IMR-90 (cell line): ENCODE data around the gene MRFAP1L1. TPM values are rescaled to one million over a fixed set of nuclear protein-coding genes. Genes with fewer than 3 reads are reported as not detected.

Experiments used
- ATAC-seq: fragments of 200-7000 bp; cut with Tn5 transposase; 2 replicates; pipeline ENCODE4 v1.9.1; 2020; ENCODE audit warnings: low read depth, mild to moderate bottlenecking, moderate library complexity
- BruUV-seq: library from RNA; stranded (reverse); fragments of 400-500 nt; replicated peaks from 2 replicates; lab custom pipeline; 2021; lab: Mats Ljungman, UMichigan
- CTCF ChIA-PET: fragments of 300-600 bp; formaldehyde crosslinking; extraction: SDS; loops from one replicate; lab custom pipeline; 2021; ENCODE audit warnings: antibody characterized with exemption; lab: Yijun Ruan, JAX
- POLR2A ChIA-PET: fragments of 300-600 bp; sonication (Branson Sonifier 250); formaldehyde crosslinking; loops from one replicate; lab custom pipeline; 2022; ENCODE audit warnings: antibody characterized with exemption; ENCODE audit not compliant: unreplicated experiment; lab: Charles Lee
- DNase-seq: peaks from one replicate; pipeline ENCODE4 v3.0.0; 2013
- H2AFZ ChIP-seq: replicated peaks from 2 replicates; pipeline ENCODE3; 2013; ENCODE audit warnings: low read length, mild to moderate bottlenecking; ENCODE audit not compliant: poor library complexity
- H2AK5ac ChIP-seq: 2 replicates; pipeline ENCODE4 v1.6.1; 2013; ENCODE audit warnings: low read depth, low read length, inconsistent platforms
- H2AK9ac ChIP-seq: replicated peaks from 2 replicates; pipeline ENCODE3; 2013; ENCODE audit warnings: mild to moderate bottlenecking, low read depth, low read length, moderate library complexity; ENCODE audit not compliant: poor library complexity
- H2BK120ac ChIP-seq: 2 replicates; pipeline ENCODE4 v1.6.1; 2013; ENCODE audit warnings: low read depth, low read length, inconsistent platforms
- H2BK15ac ChIP-seq: 3 replicates; pipeline ENCODE4 v1.6.1; 2013; ENCODE audit warnings: low read depth, low read length, inconsistent platforms
- H2BK20ac ChIP-seq: 2 replicates; pipeline ENCODE4 v1.6.1; 2013; ENCODE audit warnings: low read depth, mild to moderate bottlenecking, inconsistent platforms, low read length, moderate library complexity
- H2BK5ac ChIP-seq: 2 replicates; pipeline ENCODE4 v1.6.1; 2013; ENCODE audit warnings: mild to moderate bottlenecking, low read depth, low read length, inconsistent platforms; ENCODE audit not compliant: poor library complexity, severe bottlenecking
- H3K14ac ChIP-seq: replicated peaks from 2 replicates; pipeline ENCODE4 v1.6.1; 2013; ENCODE audit warnings: low read depth, low read length, inconsistent platforms
- H3K18ac ChIP-seq: 2 replicates; pipeline ENCODE4 v1.6.1; 2013; ENCODE audit warnings: low read depth, low read length, control low read depth
- H3K23ac ChIP-seq: 2 replicates; pipeline ENCODE4 v1.6.1; 2013; ENCODE audit warnings: low read depth, low read length, inconsistent platforms
- H3K27ac ChIP-seq: 2 replicates; pipeline ENCODE4 v1.5.1; 2013; ENCODE audit warnings: mild to moderate bottlenecking, control low read depth, low read length; ENCODE audit not compliant: insufficient read depth
- H3K27me3 ChIP-seq: 2 replicates; pipeline ENCODE4 v1.6.1; 2013; ENCODE audit warnings: low read length; ENCODE audit not compliant: control insufficient read depth, insufficient read depth
- H3K36me3 ChIP-seq: 2 replicates; pipeline ENCODE4 v1.6.1; 2013; ENCODE audit warnings: low read length, mixed read lengths; ENCODE audit not compliant: control insufficient read depth, insufficient read depth
- H3K4ac ChIP-seq: 2 replicates; pipeline ENCODE4 v1.6.1; 2013; ENCODE audit warnings: low read depth, low read length, inconsistent platforms
- H3K4me1 ChIP-seq: 2 replicates; pipeline ENCODE4 v1.6.1; 2013; ENCODE audit warnings: low read length, mixed read lengths; ENCODE audit not compliant: control insufficient read depth, insufficient read depth
- H3K4me2 ChIP-seq: 2 replicates; pipeline ENCODE4 v1.6.1; 2013; ENCODE audit warnings: low read depth, mild to moderate bottlenecking, control low read depth, low read length, moderate library complexity
- H3K4me3 ChIP-seq: 2 replicates; pipeline ENCODE4 v1.5.1; 2013; ENCODE audit warnings: low read depth, mild to moderate bottlenecking, control low read depth, low read length, moderate library complexity; ENCODE audit not compliant: insufficient read depth
- H3K56ac ChIP-seq: 2 replicates; pipeline ENCODE4 v1.6.1; 2013; ENCODE audit warnings: low read length, inconsistent platforms; ENCODE audit not compliant: insufficient read depth; ENCODE audit errors: extremely low read depth
- H3K79me1 ChIP-seq, 2 experiments: 2 replicates each; pipeline ENCODE4 v1.6.1; 2013; ENCODE audit warnings: low read length in 2 of 2, inconsistent platforms in 1 of 2, low read depth in 1 of 2
- H3K9ac ChIP-seq: 2 replicates; pipeline ENCODE4 v1.6.1; 2013; ENCODE audit warnings: low read depth, low read length, control low read depth
- H3K9me1 ChIP-seq: 2 replicates; pipeline ENCODE4 v1.6.1; 2013; ENCODE audit warnings: low read length, inconsistent platforms; ENCODE audit not compliant: insufficient read depth
- H3K9me3 ChIP-seq: 2 replicates; pipeline ENCODE4 v1.6.1; 2013; ENCODE audit warnings: low read length; ENCODE audit not compliant: control insufficient read depth, insufficient read depth
- H4K20me1 ChIP-seq: 2 replicates; pipeline ENCODE4 v1.6.1; 2013; ENCODE audit warnings: low read length, inconsistent platforms; ENCODE audit not compliant: insufficient read depth
- H4K5ac ChIP-seq: 2 replicates; pipeline ENCODE4 v1.6.1; 2013; ENCODE audit warnings: mild to moderate bottlenecking, low read depth, low read length, control low read depth
- H4K8ac ChIP-seq, 2 experiments: 2 replicates each; pipeline ENCODE4 v1.6.1; 2013; ENCODE audit warnings: low read depth in 2 of 2, low read length in 2 of 2, control low read depth in 1 of 2, inconsistent platforms in 1 of 2
- H4K91ac ChIP-seq: 2 replicates; pipeline ENCODE4 v1.6.1; 2013; ENCODE audit warnings: low read depth, low read length, inconsistent platforms; ENCODE audit not compliant: insufficient read depth
- BHLHE40 ChIP-seq: fragments of 150-350 bp; IDR thresholded peaks from 2 replicates; pipeline ENCODE4 v1.6.1; 2016; ENCODE audit warnings: mild to moderate bottlenecking, low read depth, low read length
- CEBPB ChIP-seq: IDR thresholded peaks from 2 replicates; pipeline ENCODE4 v1.6.1; 2012; ENCODE audit warnings: low read depth, low read length, improper control_type of control experiment
- CHD1 ChIP-seq: IDR thresholded peaks from 2 replicates; pipeline ENCODE4 v1.6.1; 2012; ENCODE audit warnings: low read depth, low read length, improper control_type of control experiment
- CTCF ChIP-seq: conservative IDR thresholded peaks from 2 replicates; pipeline ENCODE4 v1.5.1; 2012; ENCODE audit warnings: mild to moderate bottlenecking, low read depth, low read length, improper control_type of control experiment
- FOS ChIP-seq: fragments of 150-350 bp; IDR thresholded peaks from 2 replicates; pipeline ENCODE4 v1.6.1; 2016; ENCODE audit warnings: low read depth, low read length
- MAFK ChIP-seq: IDR thresholded peaks from 2 replicates; pipeline ENCODE4 v1.6.1; 2012; ENCODE audit warnings: low read depth, low read length, improper control_type of control experiment
- MXI1 ChIP-seq: IDR thresholded peaks from 2 replicates; pipeline ENCODE4 v1.6.1; 2012; ENCODE audit warnings: low read depth, mild to moderate bottlenecking, low read length, moderate library complexity, borderline replicate concordance
- RCOR1 ChIP-seq: IDR thresholded peaks from 2 replicates; pipeline ENCODE4 v1.6.1; 2012; ENCODE audit warnings: mild to moderate bottlenecking, low read length, improper control_type of control experiment; ENCODE audit not compliant: insufficient replicate concordance
- SMC3 ChIP-seq: fragments of 150-350 bp; IDR thresholded peaks from 2 replicates; pipeline ENCODE4 v1.6.1; 2016; ENCODE audit warnings: low read depth, mild to moderate bottlenecking, antibody characterized with exemption, low read length, moderate library complexity
- WGBS, 2 experiments: methylation state at CpG; one replicate each; pipeline versions ENCODE4 v1.1.5 to v1.1.7; 2013; ENCODE audit warnings: missing lambda C conversion rate in 2 of 2; ENCODE audit not compliant: insufficient read length in 1 of 2; ENCODE audit errors: extremely low coverage in 2 of 2; 5-methylcytosine and 5-hydroxymethylcytosine counted together
- dilution Hi-C: fragments of 300-500 bp; cut with HindIII; formaldehyde crosslinking; loops from one replicate; pipeline ENCODE4 v1.14.3; 2018; ENCODE audit warnings: low sequenced_read_pairs; ENCODE audit not compliant: unreplicated experiment
- in situ Hi-C: fragments of 300-500 bp; cut with MboI; formaldehyde crosslinking; loops from 3 replicates; pipeline ENCODE4 v1.14.3; 2019; ENCODE audit warnings: low sequenced_read_pairs, inconsistent platforms, mixed read lengths
- intact Hi-C: fragments of 100-400 bp; cut with micrococcal nuclease; formaldehyde crosslinking; loops from 2 replicates; pipeline ENCODE4 v1.10.0; 2022
- polyA plus RNA-seq, 3 experiments: library from polyadenylated mRNA; depleted of rRNA; stranded (reverse); fragments of >200 nt; gene quantifications; 2 replicates each; pipeline ENCODE4 v1.2.3, GENCODE V29; 2012; ENCODE audit warnings: low replicate concordance in 1 of 3
- total RNA-seq: library from RNA; depleted of rRNA; stranded (reverse); fragments of >200 nt; gene quantifications from 2 replicates; pipeline ENCODE4 v1.2.3, GENCODE V29; 2012

MRFAP1L1 gene
- total and polyA plus RNA-seq, 2 of the 4 experiments (the other 2 are of a cell fraction) = 31.7 to 47.0 TPM

GRCh38 chr4:6702761-6703160, 6.9 kb downstream of the MRFAP1L1 start:
- BruUV-seq = no TSS peak
- no peak overlapping the region for H3K9ac ChIP-seq
- ATAC-seq = no peak
- H2BK120ac ChIP-seq = no peak overlapping the region
- no peak overlapping the region for H3K56ac ChIP-seq
- H3K4me1 ChIP-seq = peaks cover 7% of the 10 kb centered on the region; the same call in 1 of the 2 replicates
- H4K91ac ChIP-seq = no peak overlapping the region
- WGBS, 2 experiments = no CpG with 5 or more reads among the region's 1 CpG
- no peak overlapping the region for H3K18ac ChIP-seq
- H3K23ac ChIP-seq = no peak overlapping the region
- peaks cover 11% of the 10 kb centered on the region for H3K36me3 ChIP-seq
- H2AFZ ChIP-seq = no peak overlapping the region
- dilution Hi-C loops = no loop called here
- intact Hi-C loops = no loop called here
- H3K14ac ChIP-seq = no peak overlapping the region
- no peak overlapping the region for H3K4ac ChIP-seq
- H2AK5ac ChIP-seq = no peak overlapping the region
- in situ Hi-C loops = no loop called here
- ChIA-PET POLR2A (no interaction called here), CTCF (no interaction called here)
- H4K8ac ChIP-seq = no peak overlapping the region
- H3K9me3 ChIP-seq = peaks cover 2% of the 10 kb centered on the region; the same call in 1 of the 2 replicates
- no peak overlapping the region for H3K27ac ChIP-seq
- H2BK15ac ChIP-seq = no peak overlapping the region
- no peaks in the 10 kb centered on the region for H3K27me3 ChIP-seq
- H3K4me3 ChIP-seq = no peak overlapping the region
- TF ChIP-seq MXI1 (no peak), CHD1 (no peak), SMC3 (no peak), CEBPB (no peak), CTCF (no peak), BHLHE40 (no peak), MAFK (no peak), FOS (no peak), RCOR1 (no peak)
- DNase-seq = no peak
- H4K5ac ChIP-seq = no peak overlapping the region
- H3K9me1 ChIP-seq = peaks cover 16% of the 10 kb centered on the region
- no peak overlapping the region for H2AK9ac ChIP-seq
- H2BK20ac ChIP-seq = no peak overlapping the region
- no peak overlapping the region for H3K4me2 ChIP-seq
- H2BK5ac ChIP-seq = no peak overlapping the region
- peaks cover 43 to 59% of the 10 kb centered on the region in 2 experiments for H3K79me1 ChIP-seq
- H4K20me1 ChIP-seq = peaks cover 28% of the 10 kb centered on the region; the same call in 1 of the 2 replicates
